AG09319 (cell line): ENCODE data around the gene SPINK14.

ENCODE experiments used
- DNase-seq: peaks from one replicate; pipeline ENCODE4 v3.0.0-alpha.2; 2010; ENCODE audit warnings: low read depth; ENCODE audit errors: extremely low read depth
- CTCF ChIP-seq: IDR thresholded peaks from 2 replicates; pipeline ENCODE4 v1.5.1; 2011; ENCODE audit warnings: low read depth, mild to moderate bottlenecking, inconsistent platforms, low read length, moderate library complexity

The SPINK14 gene

GRCh38 chr5:148193202-148193601 is 24.9 kb downstream of the SPINK14 start:
- no peak for TF ChIP-seq CTCF
- no peak for DNase-seq

GRCh38 chr5:148201151-148201550 is 32.8 kb downstream of the SPINK14 start:
- no peak for TF ChIP-seq CTCF
- DNase-seq = no peak

GRCh38 chr5:148202531-148203203 is 34.3 kb downstream of the SPINK14 start, which contains the start of gene SPINK6:
Gene SPINK6 (plus strand): TSS chr5:148203042. CDS start chr5:148203097, 55 bp downstream.
- no peak for TF ChIP-seq CTCF
- DNase-seq = no peak

- no peak for DNase-seq
- no peak for TF ChIP-seq CTCF
These were observed 36.9 kb downstream of the SPINK14 start for GRCh38 chr5:148205044-148205806.

GRCh38 chr5:148205865-148206264 is 37.5 kb downstream of the SPINK14 start:
- no peak for TF ChIP-seq CTCF
- no peak for DNase-seq

- TF ChIP-seq CTCF = no peak
- no peak for DNase-seq
These were observed 38.3 kb downstream of the SPINK14 start for GRCh38 chr5:148206620-148207019.

- no peak for TF ChIP-seq CTCF
- DNase-seq = no peak
These were observed 39.9 kb downstream of the SPINK14 start for GRCh38 chr5:148208226-148208625.
